Neural cell (in vitro differentiated cells): ENCODE results near the gene GALNT8. TPM values are rescaled to one million over a fixed set of nuclear protein-coding genes. Genes with fewer than 3 reads are reported as not detected.

ENCODE experiments used
- polyA plus RNA-seq: library from polyadenylated mRNA; depleted of rRNA; stranded (reverse); fragments of >200 nt; gene quantifications from 2 replicates; pipeline ENCODE4 v1.2.3, GENCODE V29; 2014

Gene GALNT8
- polyA plus RNA-seq, 1 donor from 2014 or later: 25.8 TPM

Other genes starting within 250 kb of the GALNT8 start
- 6.6 and 10.2 TPM in 2 replicates for gene RAD51AP1, start 181.5 kb upstream of the GALNT8 start, polyA plus RNA-seq
- gene DYRK4, start 158.2 kb upstream of the GALNT8 start, polyA plus RNA-seq: 13.2 and 22.0 TPM in 2 replicates
- gene AKAP3, start 71.3 kb upstream of the GALNT8 start, polyA plus RNA-seq: 0.46 and 1.6 TPM in 2 replicates
- 67.3 and 73.3 TPM in 2 replicates for gene NDUFA9, start 71.3 kb upstream of the GALNT8 start, polyA plus RNA-seq
- gene KCNA1, start 189.5 kb downstream of the GALNT8 start, polyA plus RNA-seq: 11.6 and 14.7 TPM in 2 replicates